GM21786 (cell line): ENCODE measurements around the gene RALGAPB.

Source experiments
- ATAC-seq: cut with Tn5 transposase; IDR thresholded peaks from one replicate; pipeline ENCODE4 v1.9.1; 2021; ENCODE audit not compliant: unreplicated experiment

RALGAPB gene

DNA sequence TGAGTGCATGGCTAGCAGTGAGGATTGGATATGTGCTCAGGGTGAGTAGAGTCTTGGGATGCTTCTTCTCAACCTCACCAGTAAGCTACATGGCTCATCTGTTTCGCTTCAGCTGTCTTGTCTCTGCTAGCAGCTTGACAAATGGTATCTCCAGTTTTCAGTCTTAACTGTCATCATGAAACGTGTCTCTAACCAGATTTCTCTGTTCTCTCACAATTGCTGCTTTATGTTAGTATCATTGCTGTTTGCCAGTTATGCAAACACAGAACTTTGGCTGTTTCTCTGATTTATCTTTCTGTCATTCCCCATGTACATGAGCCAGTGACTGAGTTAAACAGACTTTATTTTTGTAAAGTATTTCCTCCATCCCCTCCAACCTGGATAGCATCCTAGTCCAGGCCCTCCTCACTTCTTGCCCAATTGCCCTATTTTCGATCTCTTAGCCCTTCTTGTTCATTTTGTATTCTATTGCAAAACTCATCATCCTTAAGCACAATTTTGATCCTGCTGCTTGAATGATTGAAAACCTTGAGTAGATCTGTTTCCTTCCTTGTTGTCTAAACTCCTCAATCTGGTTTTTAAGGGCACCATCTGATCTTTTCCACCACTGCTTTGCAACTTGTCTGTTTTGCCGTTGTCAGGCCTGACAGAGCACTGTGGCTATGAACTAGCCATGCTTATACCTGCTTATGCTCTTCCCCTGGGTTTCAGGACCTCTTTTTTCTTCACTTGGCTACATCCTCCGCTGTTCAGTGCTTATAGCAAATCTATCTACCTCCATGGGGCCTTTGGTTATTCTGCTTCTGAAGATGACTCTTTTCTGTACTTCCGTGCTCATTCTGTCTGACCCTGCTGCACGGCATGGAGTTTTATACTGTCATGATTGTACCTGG, 70.6 kb downstream of the RALGAPB start:
- ATAC-seq, result no peak

DNA sequence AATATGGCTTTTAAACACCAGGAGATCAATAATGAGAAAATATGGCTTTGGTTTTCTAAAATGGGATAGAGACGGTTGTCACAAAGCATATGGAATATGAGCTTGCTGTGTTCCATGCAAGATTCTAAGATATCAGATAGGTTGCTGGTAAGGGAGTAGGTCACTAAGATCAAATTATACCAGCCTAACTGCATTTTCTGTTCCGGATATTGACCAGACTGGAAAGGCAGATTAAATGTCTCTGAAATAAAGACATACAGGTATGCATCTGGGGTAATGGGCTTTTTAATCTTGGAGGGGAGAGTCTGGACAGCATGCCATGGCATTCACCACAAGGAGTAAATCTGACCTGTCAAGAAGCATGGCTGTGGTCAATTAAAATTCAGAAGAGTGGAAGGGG, 73.1 kb downstream of the RALGAPB start:
- no peak for ATAC-seq

DNA sequence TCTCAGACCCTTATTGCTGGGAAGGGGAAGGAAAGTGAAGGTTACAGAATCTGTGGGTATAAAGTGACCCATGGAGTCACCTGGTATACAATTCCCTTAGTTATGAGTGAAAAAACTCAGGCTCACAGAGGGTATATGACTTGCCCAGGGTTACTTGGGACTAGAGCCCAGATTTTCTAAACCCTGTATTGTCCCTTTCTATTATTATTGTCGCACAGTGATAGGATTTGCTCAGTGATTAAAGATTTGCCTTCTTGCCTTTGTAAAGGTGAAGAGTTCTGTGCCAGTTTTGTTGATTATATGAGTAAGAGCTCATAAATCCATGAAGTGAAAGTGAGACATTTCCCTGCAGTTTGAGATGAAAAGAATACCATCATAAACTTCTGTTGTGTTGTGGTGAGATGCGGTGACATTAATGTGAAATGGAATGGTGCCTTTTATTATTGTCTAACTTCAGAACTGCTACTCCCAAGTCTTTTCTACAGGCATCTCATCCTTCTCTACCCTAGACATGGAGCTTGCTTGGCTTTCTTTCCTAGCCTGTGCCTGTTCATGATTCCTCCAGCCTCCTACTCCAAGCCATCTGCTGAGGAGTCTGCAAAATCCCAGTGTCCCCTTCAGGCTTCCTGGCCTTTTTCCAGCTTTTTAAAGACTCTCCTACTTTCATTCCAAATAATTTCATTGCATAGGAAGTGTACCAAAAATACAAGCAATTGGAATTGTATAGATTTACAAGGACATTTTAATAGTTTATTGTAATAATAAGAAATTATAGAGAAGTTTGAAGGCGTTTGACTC, 74.8 kb downstream of the RALGAPB start:
- ATAC-seq, result no peak

DNA sequence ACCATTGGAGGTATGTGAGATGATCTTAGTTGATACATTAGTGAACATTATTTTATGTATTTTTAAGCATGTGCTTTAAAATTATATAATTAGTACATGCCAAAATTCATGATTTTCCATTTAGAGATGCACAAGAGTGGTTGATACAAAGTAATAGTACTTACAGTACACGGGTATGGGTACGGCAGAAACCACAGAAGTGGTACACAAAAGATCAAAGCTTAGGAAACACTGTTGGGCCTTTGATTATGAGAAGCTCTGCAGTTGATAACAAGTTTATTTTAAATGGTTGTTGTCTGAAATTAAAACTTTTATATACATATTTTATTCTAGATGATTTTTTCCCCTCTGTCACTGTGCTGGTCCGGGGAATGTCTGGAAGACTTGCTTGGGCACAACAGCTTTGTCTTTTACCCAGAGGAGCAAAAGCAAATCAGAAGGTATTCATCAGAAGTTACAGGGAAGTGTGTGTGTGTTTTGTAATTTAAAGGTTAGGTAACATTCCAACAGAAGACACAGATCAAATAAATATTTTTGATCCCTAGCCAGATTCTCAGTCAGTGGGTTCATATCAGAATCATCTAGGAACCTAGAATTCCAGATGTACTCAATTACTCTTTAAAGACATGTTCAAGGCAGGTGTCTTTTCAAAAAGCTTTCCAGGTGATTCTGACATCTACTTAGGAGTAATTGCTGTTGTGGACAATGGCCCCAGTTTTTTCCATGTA, 75.9 kb downstream of the RALGAPB start:
- no peak for ATAC-seq

DNA sequence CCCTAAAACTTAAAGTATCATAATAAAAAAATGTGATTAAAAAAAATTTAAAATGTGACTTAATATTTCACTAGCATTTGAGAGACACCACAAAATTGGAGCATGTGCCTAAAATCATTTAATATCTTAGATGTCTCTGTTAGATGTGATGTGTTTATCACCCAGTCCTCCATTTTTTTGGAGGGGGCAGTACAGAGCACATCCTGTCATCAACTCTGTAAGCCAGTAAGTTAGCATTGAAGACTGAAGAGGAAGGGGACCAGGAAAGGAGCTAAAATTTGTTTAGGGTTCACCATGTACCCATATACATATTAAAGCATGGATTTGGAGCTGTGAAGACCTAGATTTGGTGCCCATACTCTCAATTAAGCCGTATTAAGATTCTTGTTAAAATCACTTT, 77.6 kb downstream of the RALGAPB start:
- ATAC-seq, result no peak

DNA sequence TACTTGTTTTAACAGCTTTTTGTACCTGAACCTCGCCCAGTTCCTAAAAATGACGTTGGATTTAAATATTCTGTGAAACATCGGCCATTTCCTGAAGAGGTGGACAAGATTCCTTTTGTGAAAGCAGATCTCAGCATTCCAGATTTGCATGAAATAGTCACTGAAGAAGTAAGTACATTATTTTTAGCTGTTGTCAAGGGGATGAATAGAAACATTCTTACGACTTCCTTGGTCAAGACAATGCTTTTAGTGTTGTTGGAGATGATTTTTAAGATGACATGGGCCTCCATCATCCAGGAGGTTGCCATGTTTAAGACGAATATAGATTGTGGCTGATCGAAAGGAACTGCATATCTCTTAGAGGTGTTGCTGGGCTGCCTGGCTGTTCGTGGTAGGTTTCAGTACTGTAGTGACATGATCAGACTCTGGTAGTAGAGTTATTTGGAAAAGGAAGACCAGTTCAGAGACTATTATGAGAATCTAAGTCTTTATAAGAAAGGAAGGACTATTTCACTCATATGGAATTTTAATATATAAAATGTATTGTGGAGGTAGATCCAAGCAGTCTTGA, 78.5 kb downstream of the RALGAPB start:
- no peak for ATAC-seq

DNA sequence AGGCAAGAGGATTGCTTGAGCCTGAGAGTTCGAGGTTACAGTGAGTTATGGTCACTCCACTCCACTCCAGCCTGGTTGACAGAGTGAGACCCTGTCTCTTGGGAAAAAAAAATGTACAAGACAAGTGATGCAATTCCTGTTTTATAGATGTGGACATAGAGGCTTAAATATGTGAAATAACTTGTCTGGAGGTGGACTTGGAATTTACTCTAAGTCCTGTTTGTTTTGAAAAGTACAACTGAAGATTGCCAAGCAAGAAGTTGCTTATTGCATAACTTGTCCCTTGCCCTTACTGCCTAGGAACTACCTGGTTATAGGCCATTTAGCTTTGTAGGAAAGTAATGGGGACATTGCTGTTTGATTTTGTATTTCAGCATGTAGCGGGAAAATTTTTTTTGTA, 82.3 kb downstream of the RALGAPB start:
- ATAC-seq, result no peak

DNA sequence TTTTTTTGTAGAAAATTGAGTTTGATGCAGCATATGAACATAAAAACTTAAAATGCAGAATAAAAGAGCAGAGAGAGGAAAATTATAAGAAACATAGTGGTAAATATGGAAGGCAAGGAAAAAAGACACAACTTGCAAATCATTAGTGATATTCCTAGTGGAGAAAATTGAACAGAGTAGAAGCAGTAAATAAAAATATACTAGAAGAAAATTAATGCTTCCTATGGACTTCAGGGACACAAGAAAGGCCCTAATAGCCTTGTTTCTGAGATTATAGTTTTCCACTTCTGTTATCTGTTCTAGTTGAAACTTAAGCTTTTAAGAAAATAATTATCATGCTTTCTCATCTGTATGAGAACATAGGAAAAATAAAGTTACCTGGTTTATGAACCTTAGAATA, 82.8 kb downstream of the RALGAPB start:
- ATAC-seq, result no peak

DNA sequence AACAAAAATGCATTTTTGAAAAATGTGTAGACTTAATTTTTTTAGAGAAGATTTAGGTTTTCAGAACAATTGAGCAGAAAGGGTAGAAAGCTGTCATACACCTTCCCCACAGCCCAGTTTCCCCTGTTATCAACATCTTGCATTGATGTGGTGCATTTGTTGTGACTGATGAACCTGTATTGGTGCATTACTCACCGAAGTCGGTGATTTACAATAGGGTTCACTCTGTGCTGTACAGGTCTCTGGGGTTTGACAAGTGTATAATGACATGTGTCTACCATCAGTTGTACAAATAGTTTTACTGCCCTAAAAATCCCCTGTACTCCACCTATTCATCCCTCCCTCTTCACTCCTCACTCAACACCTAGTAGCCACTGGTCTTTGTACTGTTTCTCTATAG, 84.5 kb downstream of the RALGAPB start:
- no peak for ATAC-seq

DNA sequence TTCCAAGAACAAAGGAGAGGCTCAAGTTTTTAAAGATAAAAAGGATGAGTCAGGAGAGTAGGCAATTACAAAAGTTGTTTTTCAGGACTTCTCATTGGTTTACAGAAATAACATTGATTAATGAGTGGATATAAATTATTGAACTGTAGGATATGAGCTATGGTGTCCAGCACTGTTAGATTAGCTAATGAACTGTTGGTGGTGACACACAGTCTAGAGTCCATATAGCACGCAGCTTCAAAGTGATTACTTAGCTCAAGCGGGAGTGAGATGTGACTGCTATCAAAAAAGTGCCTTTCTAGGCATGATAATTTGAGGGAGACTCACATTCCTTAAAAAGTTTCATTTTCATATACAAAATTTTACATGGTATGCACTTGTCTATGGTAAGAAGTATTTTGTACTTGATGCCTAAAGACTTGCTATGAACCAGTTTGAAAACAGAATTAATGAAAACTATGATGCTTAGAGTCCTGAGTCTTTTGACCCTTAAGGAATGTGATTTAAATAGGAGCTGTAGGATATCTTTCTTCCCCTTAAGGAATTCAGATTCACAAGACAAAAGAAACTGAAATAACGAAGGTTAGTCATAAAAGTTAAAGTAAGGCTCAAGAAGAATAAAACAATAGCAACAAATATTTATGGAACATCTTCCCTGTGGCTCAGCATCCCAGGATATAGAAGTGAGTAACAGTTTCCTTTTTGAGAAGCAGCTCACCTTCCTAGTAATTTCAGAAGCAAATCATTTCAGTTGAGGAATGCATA, 86.1 kb downstream of the RALGAPB start:
- no peak for ATAC-seq

DNA sequence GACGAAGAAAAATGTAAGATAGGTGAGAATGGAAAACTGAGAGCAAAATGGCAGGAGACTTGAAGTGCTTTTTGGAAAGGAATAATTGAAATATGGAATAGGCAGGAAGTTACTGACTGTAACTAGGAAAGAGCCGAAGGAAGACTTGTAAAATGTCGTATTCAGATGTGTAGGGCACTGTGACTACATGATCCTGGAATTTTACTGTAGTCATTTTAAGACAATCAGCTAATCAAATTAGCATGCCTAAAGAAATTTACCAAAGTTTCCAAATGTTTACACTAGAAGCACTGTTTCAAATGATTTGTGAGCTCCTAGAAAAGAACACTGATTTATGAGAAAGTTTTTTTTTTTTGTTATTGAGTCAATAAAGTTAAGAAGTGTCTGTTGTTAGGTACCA, 87.1 kb downstream of the RALGAPB start:
- no peak for ATAC-seq

DNA sequence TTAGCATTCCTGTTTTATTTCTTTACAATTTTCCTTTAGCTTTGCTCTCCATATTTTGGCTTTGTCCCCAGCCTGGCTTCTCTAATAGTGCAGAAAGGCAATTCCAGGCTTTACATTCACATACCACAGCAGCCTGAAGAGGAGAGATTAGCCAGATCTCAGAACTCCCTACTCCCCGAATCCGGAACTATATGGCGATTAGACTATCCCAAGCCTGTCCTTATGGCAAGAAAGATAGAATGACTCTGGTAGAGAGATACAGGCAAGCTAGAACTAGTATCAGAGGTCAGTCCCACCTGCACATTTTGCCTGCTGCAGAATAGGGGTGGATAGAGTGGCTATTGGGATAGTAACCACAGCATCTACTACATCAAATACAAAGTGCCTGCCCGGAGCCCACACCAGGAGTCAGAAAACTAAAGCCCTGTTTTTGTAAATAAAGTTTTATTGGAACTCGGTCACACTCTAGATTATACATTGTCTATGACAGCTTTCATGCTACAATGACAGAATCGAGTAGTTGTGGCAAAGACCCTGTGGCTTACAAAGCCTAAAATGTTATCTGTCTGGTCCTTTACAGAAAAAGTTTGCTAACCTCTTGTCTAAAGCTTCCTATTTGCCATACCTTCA, 91.3 kb downstream of the RALGAPB start:
- ATAC-seq, result no peak

DNA sequence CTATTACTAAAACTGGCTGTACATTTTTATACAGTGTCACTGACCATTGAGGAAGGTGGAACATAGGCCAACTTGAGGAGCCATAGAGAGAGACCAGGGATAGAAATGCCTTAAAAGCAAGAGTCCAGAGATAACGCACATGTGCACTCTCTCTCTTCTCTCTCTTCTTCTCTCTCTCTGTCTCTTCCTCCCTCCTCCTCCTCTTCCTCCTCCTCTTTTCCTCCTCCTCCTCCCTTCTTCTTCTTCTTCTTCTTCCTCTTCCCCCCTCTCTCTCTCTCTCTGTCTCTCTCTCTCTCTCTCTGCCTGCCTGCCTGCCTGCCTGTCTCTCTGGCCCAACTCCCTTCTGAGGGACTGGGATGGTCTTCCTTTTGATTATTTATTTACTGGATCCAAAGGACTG, 92.0 kb downstream of the RALGAPB start:
- no peak for ATAC-seq

DNA sequence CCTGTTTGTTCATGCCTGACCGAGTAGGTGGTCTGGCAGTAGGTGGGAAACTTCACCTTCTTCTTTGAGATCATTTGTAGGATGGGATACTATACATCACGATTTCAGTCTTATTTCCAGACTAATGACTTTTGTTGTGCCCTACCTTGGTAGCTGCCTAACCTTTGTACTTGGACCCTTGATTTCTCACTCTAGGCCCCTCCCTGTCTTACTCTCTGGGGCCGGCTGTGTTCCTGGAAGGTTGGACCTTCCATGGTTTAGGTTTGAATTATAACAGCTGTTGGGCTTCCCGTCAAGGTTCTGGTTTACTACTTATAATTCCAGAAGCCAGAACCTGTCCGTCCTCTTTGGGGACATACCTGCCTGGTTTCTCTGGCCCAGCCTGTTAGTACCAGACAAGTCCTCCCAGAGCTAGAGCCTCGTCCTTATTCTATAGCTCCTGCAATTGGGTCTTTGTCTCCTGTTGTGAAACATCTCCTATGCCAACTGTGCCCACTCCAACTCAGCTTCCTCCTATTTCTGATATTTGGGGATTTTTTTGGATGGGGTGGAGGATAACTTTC, 93.5 kb downstream of the RALGAPB start:
- ATAC-seq, result no peak

DNA sequence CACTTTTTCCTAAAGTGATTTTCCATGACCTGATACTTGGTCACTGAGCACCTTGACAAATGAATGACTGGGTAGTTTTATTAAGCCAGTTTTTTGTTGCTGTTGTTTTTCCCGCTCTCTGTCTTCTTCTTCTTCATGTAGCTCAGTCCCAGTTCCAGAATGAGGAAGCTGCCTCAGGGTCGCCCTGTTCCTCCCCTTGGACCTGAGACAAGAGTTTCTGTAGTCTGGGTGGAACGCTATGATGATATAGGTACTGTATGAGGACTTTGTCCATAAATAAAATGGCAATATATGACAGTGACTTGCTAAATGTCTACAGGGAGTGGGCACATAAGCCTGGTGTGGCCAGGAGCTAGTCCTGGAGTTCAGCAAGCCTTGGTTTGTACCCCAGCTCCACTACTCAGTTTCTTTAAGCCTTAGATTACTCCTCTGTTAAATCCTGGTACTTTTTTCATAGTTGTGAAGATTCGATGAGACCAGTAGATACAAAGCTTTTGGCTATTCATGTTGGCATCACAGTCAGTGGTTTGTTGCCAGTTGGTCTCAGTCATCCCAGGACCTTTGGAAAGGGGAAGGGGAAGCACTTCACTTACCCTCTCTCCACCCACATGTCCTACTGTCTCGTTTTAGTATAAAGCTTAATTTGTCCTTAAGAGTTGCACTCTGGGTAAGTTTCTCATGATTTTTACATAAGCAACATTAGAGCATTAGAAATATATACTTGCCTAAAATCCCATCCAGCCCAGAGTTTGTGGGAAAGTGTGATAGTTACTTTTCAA, 97.3 kb downstream of the RALGAPB start:
- ATAC-seq, result no peak

DNA sequence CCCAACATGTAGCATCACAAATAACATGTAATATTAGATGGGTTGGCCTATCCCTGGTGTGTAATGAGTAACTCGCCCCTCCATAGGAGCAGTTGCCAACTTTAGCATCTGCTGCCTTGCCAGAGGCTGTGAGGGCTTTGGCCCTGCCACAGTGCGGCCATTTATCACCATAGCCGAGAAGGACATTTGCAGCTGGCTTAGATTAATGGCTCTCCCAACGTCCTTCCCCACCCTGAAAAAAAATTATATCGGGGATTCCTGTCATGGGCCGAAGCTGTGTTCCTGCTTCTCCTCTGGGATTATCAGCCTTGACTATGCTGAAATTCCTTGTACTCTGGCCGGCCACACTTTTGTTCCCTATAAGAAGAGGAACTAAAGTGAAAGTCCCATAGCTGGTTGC, 100.8 kb downstream of the RALGAPB start:
- no peak for ATAC-seq

DNA sequence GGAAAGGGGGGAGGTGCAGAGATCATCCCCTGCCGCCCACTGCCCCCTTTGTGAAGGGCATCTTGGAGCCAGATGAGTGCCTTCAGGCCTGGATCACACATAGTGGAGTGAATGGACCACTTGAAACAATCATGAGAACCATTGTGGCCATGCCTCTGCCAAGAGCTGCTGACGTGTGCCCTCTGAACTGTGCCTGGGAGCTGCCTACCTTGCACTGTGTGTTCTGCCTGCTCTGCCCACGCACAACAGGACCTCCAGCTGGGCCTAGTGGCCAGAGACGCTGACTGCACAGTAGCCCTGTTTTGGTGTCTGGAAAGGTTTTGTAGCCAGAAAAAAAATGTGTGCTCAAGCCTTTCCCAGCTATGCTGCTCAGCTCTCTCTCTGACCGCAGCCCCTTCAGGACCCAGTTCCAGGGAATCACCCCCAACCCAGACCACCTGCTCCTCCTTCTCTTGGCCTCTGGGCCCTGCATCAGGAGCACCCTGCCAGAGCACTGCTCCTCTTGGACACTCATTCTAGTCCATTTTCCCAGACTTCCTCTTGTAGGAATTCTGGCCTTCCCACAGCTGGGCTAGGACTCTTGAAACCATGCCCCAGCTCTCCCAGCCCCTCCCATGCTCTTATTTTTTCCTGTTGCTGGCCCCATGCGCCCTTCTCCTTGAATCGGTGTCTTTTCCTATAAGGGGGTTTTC, 106.7 kb downstream of the RALGAPB start:
- no peak for ATAC-seq

DNA sequence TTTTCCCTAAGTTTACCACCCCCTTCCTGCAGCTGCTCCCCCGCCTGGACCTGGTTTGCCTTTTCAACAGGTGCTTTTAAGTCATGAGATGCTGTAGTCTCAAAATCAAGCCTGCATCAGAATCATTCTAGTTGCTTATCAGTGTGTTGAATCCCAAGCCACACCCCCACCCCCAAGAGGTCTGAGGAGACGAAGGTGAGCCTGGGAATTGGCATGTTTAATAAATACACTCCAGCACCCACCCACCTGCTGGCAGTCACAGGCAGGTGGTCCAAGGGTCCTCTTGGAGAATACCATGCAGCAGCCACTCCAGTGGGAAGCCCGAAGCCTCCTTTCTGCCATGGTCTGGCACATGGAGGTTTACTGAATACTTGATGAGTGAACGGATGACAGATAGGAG, 107.3 kb downstream of the RALGAPB start:
- ATAC-seq, result no peak
